ENCODE data around the gene CYP27B1. TPM values are rescaled to one million over a fixed set of nuclear protein-coding genes. Genes with fewer than 3 reads are reported as not detected.
A peak's percentile ranks its signal among the peaks of the same experiment; 100 is the strongest.

The CYP27B1 gene
- total and polyA plus RNA-seq, 9 of the 15 experiments (the other 6 are each of a cell fraction or from before 2014, with no cell fraction given): 0.18 to 4.2 (median 1.8) TPM

DNA sequence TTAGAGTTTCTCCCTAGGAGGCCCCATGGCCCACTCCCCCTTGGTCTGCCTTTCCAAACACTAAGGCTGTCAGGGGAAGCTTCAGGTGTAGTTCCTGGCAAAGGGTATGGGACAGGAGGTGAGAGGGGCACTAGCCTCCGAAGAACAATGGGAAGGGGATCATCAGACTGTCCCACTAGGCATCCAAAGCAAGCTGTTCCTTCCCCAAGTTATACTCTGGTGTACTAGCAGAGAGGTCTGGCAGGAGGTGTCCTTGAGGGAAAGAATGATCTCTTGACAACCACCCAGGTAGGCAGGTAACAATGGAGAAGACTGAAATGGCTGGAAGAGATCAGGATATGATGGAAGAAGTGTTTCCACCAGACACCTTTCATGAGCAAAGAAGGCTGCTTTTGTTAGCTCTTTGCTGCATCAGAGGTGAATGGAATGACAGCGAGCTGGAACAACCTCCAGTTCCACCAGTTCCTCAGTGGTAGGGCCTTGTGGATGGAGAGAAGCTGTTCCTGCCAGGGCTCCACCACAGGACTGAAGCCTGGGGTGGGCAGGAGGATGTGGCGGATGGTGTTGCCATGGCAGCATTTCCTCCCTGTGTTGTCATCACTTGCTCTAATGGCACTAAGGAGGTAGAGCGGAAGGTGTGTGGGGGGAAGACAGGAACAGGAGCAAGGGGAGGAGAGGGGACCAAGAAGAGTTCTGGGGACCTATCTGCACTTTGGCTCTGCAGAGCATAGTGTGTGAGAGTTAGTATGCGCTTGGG lies 26.0 kb downstream of the CYP27B1 start (continued):
- TF ChIP-seq, protein P1, sequence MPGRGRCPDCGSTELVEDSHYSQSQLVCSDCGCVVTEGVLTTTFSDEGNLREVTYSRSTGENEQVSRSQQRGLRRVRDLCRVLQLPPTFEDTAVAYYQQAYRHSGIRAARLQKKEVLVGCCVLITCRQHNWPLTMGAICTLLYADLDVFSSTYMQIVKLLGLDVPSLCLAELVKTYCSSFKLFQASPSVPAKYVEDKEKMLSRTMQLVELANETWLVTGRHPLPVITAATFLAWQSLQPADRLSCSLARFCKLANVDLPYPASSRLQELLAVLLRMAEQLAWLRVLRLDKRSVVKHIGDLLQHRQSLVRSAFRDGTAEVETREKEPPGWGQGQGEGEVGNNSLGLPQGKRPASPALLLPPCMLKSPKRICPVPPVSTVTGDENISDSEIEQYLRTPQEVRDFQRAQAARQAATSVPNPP (IDR thresholded peaks at IDR 0.05; ENCODE audit: borderline replicate concordance, insufficient read depth, insufficient read length): no peak
- TF ChIP-seq FOXA3 (CRISPR knock-in tag; conservative IDR thresholded peaks at IDR 0.05 in 1 of 2, IDR thresholded peaks at IDR 0.05 in 1 of 2) (no peak), HEY1 (CRISPR knock-in tag; IDR thresholded peaks at IDR 0.05; ENCODE audit: borderline replicate concordance) (no peak), CCNT2 (IDR thresholded peaks at IDR 0.05; ENCODE audit: borderline replicate concordance, extremely low read depth, insufficient read length, low read depth, low read length) (no peak), FOXJ3 (CRISPR knock-in tag; IDR thresholded peaks at IDR 0.05) (no peak), ZC3H8 (IDR thresholded peaks at IDR 0.05) (no peak), ETS2 (tag; IDR thresholded peaks at IDR 0.05; ENCODE audit: borderline replicate concordance, poor library complexity, severe bottlenecking) (no peak), DACH1 (IDR thresholded peaks at IDR 0.05; ENCODE audit: partially characterized antibody) (no peak), TOE1 (IDR thresholded peaks at IDR 0.05; ENCODE audit: borderline replicate concordance) (no peak), TOE1 (CRISPR knock-in tag; IDR thresholded peaks at IDR 0.05; ENCODE audit: borderline replicate concordance, low read depth) (no peak)
- TF ChIP-seq, protein P2, sequence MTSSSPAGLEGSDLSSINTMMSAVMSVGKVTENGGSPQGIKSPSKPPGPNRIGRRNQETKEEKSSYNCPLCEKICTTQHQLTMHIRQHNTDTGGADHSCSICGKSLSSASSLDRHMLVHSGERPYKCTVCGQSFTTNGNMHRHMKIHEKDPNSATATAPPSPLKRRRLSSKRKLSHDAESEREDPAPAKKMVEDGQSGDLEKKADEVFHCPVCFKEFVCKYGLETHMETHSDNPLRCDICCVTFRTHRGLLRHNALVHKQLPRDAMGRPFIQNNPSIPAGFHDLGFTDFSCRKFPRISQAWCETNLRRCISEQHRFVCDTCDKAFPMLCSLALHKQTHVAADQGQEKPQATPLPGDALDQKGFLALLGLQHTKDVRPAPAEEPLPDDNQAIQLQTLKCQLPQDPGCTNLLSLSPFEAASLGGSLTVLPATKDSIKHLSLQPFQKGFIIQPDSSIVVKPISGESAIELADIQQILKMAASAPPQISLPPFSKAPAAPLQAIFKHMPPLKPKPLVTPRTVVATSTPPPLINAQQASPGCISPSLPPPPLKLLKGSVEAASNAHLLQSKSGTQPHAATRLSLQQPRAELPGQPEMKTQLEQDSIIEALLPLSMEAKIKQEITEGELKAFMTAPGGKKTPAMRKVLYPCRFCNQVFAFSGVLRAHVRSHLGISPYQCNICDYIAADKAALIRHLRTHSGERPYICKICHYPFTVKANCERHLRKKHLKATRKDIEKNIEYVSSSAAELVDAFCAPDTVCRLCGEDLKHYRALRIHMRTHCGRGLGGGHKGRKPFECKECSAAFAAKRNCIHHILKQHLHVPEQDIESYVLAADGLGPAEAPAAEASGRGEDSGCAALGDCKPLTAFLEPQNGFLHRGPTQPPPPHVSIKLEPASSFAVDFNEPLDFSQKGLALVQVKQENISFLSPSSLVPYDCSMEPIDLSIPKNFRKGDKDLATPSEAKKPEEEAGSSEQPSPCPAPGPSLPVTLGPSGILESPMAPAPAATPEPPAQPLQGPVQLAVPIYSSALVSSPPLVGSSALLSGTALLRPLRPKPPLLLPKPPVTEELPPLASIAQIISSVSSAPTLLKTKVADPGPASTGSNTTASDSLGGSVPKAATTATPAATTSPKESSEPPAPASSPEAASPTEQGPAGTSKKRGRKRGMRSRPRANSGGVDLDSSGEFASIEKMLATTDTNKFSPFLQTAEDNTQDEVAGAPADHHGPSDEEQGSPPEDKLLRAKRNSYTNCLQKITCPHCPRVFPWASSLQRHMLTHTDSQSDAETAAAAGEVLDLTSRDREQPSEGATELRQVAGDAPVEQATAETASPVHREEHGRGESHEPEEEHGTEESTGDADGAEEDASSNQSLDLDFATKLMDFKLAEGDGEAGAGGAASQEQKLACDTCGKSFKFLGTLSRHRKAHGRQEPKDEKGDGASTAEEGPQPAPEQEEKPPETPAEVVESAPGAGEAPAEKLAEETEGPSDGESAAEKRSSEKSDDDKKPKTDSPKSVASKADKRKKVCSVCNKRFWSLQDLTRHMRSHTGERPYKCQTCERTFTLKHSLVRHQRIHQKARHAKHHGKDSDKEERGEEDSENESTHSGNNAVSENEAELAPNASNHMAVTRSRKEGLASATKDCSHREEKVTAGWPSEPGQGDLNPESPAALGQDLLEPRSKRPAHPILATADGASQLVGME (CRISPR knock-in tag; IDR thresholded peaks at IDR 0.05): 0 out of 2 replicates have a peak, but pooled peaks have one; percentile 39
- TF ChIP-seq, protein P3, sequence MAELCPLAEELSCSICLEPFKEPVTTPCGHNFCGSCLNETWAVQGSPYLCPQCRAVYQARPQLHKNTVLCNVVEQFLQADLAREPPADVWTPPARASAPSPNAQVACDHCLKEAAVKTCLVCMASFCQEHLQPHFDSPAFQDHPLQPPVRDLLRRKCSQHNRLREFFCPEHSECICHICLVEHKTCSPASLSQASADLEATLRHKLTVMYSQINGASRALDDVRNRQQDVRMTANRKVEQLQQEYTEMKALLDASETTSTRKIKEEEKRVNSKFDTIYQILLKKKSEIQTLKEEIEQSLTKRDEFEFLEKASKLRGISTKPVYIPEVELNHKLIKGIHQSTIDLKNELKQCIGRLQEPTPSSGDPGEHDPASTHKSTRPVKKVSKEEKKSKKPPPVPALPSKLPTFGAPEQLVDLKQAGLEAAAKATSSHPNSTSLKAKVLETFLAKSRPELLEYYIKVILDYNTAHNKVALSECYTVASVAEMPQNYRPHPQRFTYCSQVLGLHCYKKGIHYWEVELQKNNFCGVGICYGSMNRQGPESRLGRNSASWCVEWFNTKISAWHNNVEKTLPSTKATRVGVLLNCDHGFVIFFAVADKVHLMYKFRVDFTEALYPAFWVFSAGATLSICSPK (IDR thresholded peaks at IDR 0.05; ENCODE audit: borderline replicate concordance): no peak
